GM12801 (cell line): ENCODE data around the gene LMBRD1.

Source experiments
- TF ChIP-seq, protein P1 (sequence below): IDR thresholded peaks from one replicate; pipeline ENCODE4 v1.5.1; 2011; ENCODE audit warnings: control low read depth; ENCODE audit not compliant: insufficient read length; ENCODE audit errors: extremely low read depth

Gene LMBRD1

DNA sequence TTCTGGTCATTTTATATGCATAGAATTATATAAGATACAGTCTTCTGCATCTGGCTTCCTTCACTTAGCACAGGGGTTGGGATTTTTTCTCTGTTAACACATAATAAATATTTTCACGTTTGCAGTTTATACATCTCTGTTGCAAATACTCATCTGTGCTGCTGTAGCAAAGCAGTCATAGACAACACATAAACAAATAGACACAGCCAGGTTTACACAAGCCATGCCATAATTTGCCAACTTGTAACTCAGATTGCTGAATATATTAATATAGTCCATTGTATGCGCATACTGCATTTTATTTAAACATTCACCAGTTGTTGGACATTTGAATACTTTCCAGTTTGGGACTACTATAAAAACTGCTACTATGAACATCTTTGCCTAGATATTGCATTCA lies 35.0 kb downstream of the LMBRD1 start:
- TF ChIP-seq, protein P1, sequence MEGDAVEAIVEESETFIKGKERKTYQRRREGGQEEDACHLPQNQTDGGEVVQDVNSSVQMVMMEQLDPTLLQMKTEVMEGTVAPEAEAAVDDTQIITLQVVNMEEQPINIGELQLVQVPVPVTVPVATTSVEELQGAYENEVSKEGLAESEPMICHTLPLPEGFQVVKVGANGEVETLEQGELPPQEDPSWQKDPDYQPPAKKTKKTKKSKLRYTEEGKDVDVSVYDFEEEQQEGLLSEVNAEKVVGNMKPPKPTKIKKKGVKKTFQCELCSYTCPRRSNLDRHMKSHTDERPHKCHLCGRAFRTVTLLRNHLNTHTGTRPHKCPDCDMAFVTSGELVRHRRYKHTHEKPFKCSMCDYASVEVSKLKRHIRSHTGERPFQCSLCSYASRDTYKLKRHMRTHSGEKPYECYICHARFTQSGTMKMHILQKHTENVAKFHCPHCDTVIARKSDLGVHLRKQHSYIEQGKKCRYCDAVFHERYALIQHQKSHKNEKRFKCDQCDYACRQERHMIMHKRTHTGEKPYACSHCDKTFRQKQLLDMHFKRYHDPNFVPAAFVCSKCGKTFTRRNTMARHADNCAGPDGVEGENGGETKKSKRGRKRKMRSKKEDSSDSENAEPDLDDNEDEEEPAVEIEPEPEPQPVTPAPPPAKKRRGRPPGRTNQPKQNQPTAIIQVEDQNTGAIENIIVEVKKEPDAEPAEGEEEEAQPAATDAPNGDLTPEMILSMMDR, result no peak

DNA sequence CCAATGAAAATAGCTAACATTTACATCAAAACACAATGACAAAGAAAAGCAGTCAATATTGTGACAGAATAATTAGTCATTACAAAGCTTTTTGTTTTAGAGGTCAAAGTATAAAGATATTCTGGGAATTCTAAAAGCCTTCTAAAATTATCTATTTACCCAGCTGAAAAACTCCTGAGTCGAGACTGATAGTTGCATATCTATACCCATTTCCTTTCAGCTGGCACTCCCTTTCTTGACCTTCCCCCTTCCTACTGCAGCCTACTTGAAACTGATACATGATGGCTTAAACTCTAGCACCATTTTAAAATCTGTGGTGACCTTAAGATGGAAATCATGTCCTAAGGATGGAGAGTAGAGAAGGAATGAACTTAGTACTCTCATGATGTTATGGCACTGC lies 38.6 kb downstream of the LMBRD1 start:
- TF ChIP-seq, protein P1, result no peak

DNA sequence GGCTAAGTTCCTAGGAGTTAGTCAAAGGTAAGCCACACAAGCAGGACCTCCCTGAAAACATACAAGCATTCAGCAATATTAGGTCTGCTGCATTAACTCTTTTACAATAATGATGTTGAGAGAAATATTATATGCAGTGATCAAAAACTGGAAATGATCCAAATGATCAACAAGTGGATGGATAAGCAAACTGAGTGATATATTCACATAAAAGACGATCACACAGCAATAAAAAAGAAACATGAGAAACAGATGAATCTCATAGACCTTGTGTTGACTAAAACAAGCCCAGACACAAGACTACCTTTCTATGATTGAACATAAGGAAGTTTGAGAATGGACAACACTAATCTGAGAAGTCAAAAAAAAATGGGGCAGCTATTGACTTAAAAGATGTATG lies 39.9 kb downstream of the LMBRD1 start:
- TF ChIP-seq, protein P1, result no peak

DNA sequence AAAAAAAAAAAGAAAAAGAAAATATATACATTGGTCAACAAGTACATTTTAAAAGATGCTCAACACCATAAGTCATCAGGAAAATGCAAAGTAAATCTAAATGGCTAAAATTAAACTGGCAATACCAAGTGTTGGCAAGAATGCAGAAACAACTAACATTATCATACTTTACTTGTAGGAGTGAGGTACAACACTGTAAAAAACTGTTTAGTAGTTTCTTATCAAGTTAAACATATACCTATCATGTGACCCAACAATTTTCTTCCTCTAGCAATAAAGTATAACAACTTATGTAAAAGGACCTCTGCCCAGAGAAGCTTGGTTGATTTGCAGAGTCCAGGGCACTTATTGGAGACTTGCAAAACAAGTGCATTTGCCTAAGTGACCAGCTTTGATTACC lies 40.4 kb downstream of the LMBRD1 start:
- TF ChIP-seq, protein P1, result no peak

DNA sequence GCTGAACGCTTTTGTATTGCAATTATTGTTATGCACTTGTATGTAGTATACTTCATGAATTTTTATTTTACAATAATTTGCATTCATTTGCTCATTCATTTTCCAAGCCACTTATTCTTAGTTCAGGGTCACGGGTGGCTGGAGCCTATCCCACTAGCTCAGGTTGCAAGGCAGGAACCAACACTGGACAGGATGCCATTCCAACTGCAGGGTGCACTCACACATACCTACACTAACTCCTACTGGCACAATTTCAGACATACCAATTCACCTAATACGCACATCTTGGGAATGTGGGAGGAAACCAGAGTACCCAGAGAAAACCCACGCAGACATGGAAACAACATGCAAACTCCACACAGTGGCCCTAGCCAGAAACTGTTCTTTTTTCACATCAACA lies 61.8 kb downstream of the LMBRD1 start:
- TF ChIP-seq, protein P1, result no peak

DNA sequence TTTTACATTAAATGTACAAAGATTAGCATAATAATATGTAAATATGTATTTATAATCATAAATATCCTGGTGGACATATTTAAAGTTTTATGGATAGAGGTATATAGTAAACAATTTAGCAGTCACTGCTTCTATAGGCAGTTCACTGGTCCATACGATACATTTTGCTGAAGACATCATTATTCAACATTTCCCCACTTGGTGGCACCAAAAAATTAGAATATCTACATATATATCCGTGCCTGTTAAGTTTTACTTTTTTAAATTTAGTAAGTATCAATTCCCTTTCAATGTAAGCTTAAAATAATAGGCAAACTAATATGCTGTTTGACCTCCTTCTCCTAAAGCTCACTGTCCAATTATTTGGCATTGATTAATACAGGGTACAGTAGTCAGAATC lies 64.2 kb downstream of the LMBRD1 start:
- TF ChIP-seq, protein P1, result no peak

DNA sequence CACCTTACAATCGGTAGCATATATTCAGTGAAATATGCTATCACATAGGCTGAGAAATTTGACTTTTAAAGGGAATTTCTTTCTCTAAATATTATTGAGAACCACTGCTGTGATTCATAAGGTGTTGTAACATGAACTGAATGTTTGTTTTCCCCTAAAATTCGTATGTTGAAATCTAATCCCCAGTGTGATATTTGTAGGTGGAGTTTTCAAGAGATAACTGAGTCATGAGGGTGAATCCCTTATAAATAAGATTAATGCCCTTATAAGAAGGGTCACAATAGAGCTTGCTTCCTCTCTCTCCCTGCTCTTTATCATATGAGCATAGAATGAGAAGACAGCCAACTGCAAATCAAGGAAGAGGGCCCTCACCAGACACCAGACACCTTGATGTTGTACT lies 64.8 kb downstream of the LMBRD1 start:
- TF ChIP-seq, protein P1, result no peak
